ENCODE data around the gene LHFPL3.

Gene LHFPL3

DNA sequence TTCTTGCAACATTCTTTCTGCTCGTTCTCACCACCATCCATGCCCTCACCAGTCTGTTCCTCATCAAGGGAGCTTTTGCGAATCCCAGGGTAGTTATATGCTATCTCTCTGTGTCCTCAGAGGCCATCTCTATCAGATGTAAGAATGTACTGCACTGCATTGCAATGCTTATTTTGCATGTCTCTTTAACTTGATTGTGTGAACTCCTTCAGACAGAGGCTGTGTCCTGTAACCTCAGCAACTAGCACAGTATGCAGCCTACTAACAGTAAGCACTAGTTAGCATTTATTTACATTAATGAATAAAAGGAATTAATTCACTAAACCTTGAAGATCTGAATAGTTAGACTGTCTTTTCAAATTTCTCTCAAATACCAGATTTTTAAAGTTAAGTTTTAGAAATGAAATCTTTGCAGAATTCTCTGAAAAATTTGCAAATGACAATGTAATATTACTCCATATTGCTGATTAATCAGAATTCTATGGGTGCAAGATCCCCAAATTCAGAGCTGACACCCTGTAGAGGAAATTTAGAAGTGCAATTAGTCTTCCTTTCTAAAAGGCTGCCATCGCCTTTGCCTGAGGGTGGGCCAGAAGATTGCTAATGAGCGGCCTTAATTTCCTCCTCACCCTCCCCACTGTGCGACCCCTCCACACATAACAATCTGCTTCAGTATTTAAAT lies 10.3 kb upstream of the LHFPL3 start:
- Histone ChIP-seq H3K27me3 (no peaks in the 10 kb centered on the region), H3K36me3 (no peaks in the 10 kb centered on the region), H3K9ac (no peak overlapping the region), H3K9me3 (peaks cover 15% of the 10 kb centered on the region), H3K4me3 (no peak overlapping the region), H3K27ac (no peak overlapping the region), H4K20me1 (no peaks in the 10 kb centered on the region), H3K4me1 (no peaks in the 10 kb centered on the region), H3K4me2 (no peak overlapping the region)
- no peak for TF ChIP-seq Cebpa-rat (IDR thresholded peaks at IDR 0.05)

DNA sequence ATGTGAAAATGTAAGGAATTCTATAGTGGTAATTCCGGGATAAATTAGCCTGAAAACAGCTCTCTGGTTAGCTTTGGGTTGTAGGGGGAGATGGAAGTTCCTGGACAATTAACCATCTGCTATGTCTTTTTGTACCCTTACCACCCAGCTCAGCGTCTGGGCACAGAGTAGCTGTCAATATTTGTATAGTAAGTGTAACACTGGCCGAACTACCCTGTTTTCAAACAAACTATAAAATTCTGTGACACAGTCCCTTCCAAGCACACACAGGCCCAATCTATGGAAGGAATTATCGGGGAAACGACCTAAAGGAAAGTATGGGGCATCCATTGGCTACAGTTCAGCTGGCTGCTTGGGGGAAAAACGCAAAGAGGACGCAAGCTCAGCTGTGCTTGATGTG lies 869 bp upstream of the LHFPL3 start:
- Histone ChIP-seq H3K4me3 (no peak overlapping the region), H3K4me1 (no peaks in the 10 kb centered on the region), H3K27me3 (no peaks in the 10 kb centered on the region), H3K9me3 (peaks cover 19% of the 10 kb centered on the region), H3K4me2 (no peak overlapping the region), H3K27ac (no peak overlapping the region), H3K9ac (no peak overlapping the region), H4K20me1 (no peaks in the 10 kb centered on the region), H3K36me3 (no peaks in the 10 kb centered on the region)
- TF ChIP-seq Cebpa-rat (IDR thresholded peaks at IDR 0.05), result no peak

DNA sequence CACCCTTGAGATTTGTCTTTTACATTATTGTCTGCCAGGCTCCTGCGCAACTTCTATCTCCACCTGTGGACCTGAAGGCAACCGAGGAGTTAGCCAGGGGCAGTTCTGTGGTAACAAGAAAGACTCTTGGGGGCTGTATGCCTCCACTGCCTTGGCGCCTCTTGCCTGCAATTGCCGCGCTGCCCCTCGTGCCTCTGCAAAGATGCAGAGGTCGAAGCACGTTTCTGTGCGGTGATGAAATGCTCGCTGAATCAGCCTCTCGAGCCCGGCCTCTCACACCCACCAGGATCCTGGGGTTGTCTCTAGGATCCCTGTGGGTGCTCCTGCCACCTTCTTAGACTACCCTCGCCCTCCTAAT lies 486 bp upstream of the LHFPL3 start:
- Histone ChIP-seq H3K9ac (no peak overlapping the region), H3K4me1 (no peaks in the 10 kb centered on the region), H3K4me3 (no peak overlapping the region), H3K27ac (no peak overlapping the region), H3K4me2 (no peak overlapping the region), H3K36me3 (no peaks in the 10 kb centered on the region), H3K9me3 (peaks cover 19% of the 10 kb centered on the region), H3K27me3 (no peaks in the 10 kb centered on the region), H4K20me1 (no peaks in the 10 kb centered on the region)
- no peak for TF ChIP-seq Cebpa-rat (IDR thresholded peaks at IDR 0.05)

DNA sequence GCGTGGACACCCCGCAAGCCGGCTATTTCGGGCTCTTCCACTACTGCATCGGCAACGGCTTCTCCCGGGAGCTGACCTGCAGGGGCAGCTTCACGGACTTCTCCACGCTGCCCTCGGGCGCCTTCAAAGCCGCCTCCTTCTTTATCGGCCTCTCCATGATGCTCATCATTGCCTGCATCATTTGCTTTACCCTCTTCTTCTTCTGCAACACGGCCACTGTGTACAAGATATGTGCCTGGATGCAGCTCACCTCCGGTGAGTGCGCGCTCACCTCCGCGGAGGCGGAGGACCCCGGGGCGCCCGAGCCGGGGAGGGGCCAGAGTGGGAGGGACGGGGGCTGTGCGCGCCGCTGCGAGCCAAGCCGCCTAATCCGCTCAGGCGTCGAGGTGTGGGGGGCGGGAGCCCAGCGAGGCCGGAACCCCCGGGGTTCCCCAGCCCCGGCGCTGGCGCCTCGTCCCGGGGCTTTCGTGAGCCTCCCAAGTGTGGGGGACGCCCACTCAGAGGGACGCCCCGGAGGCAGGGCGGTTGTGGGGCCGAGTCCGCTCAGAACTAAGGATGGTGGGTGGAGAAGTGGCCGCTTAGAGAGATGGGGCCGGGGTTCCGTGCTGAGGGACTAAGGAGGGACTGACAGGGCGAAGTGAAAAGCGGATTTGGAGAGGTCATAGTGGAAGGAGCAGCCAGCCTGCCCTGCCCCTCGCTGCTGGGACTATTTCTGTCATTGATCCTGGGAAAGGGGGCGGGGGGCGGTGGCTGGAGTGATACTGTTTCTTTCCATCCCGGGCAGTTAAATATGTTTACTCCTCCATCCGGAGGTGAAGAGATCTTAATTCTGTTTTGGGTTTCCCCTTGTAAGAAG lies 795 bp downstream of the LHFPL3 start:
- Histone ChIP-seq H3K9me3 (peaks cover 19% of the 10 kb centered on the region), H4K20me1 (no peaks in the 10 kb centered on the region), H3K9ac (no peak overlapping the region), H3K36me3 (no peaks in the 10 kb centered on the region), H3K4me1 (no peaks in the 10 kb centered on the region), H3K4me2 (no peak overlapping the region), H3K27me3 (no peaks in the 10 kb centered on the region), H3K4me3 (no peak overlapping the region), H3K27ac (no peak overlapping the region)
- no peak for TF ChIP-seq Cebpa-rat (IDR thresholded peaks at IDR 0.05)

DNA sequence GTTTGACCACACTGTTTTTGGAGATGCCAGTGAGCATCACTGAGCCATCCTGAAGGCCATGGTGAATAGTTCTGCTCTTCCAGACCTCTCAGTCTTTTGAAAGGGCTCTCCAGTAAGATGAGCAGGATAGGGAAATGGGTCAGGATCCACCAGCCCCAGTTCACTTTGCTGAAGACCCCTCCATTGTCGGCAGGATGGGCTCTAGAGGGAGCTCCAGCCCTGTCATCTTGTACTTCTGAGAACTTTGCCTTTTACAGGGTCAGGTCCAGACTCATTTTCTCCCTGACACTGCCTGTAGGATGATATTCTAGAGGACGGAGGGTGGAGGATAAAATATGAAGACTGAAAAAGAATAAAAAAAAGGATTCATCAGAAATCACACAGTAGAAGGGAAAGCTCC lies 13.1 kb downstream of the LHFPL3 start:
- Histone ChIP-seq H3K4me3 (no peak overlapping the region), H3K27ac (no peak overlapping the region), H3K9me3 (no peaks in the 10 kb centered on the region), H4K20me1 (no peaks in the 10 kb centered on the region), H3K27me3 (no peaks in the 10 kb centered on the region), H3K4me1 (no peaks in the 10 kb centered on the region), H3K36me3 (no peaks in the 10 kb centered on the region), H3K4me2 (no peak overlapping the region), H3K9ac (no peak overlapping the region)
- no peak for TF ChIP-seq Cebpa-rat (IDR thresholded peaks at IDR 0.05)

DNA sequence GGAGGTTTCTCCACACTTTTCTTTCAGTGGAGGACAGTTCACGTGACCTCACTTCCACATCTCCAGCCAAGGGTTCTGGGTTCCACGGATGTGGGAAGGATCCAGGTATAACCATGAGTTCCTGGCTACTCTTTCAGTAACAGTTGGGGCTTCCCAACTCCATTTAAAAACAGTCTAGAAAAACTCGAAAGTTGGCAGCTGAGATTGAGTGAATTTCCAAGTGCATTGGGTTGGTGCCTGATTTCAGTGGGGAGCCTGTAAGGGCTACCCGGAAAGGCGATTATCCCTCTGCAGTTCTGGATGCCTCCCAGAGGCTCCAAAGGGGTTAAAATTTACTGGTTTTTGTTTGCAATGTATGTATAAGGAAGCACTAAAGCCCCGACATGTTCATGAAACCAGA lies 24.3 kb downstream of the LHFPL3 start:
- no peak overlapping the region for H3K9ac ChIP-seq
- H3K4me1 ChIP-seq, result no peaks in the 10 kb centered on the region
- H3K27ac ChIP-seq, result no peak overlapping the region
- no peak for TF ChIP-seq Cebpa-rat (IDR thresholded peaks at IDR 0.05)
- H3K4me2 ChIP-seq, result no peak overlapping the region
- H3K4me3 ChIP-seq, result no peak overlapping the region
- no peaks in the 10 kb centered on the region for H3K9me3 ChIP-seq
- H3K27me3 ChIP-seq, result no peaks in the 10 kb centered on the region
- no peaks in the 10 kb centered on the region for H4K20me1 ChIP-seq
- H3K36me3 ChIP-seq, result no peaks in the 10 kb centered on the region

DNA sequence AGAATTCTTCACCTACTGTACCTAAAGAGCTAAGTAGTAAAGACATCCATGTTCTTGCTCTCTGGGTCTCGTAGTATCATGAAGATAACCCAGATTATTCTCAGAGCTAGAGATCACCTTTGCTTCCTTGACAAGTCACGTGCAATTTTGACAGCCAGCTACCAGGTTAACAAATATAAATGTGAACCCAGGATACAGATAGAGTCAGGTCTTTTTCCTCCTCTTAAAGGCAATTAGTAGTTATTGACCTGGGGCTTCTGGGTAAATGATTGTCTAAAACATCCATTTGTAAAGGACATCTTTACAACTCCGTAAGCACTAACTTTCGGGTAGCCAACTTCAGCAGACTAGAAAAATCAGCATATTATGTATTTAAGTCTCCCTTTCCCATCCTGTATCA lies 28.8 kb downstream of the LHFPL3 start:
- Histone ChIP-seq H3K4me1 (no peaks in the 10 kb centered on the region), H3K4me3 (no peak overlapping the region), H3K27me3 (no peaks in the 10 kb centered on the region), H4K20me1 (no peaks in the 10 kb centered on the region), H3K4me2 (no peak overlapping the region), H3K9ac (no peak overlapping the region), H3K27ac (no peak overlapping the region), H3K9me3 (no peaks in the 10 kb centered on the region), H3K36me3 (no peaks in the 10 kb centered on the region)
- no peak for TF ChIP-seq Cebpa-rat (IDR thresholded peaks at IDR 0.05)

DNA sequence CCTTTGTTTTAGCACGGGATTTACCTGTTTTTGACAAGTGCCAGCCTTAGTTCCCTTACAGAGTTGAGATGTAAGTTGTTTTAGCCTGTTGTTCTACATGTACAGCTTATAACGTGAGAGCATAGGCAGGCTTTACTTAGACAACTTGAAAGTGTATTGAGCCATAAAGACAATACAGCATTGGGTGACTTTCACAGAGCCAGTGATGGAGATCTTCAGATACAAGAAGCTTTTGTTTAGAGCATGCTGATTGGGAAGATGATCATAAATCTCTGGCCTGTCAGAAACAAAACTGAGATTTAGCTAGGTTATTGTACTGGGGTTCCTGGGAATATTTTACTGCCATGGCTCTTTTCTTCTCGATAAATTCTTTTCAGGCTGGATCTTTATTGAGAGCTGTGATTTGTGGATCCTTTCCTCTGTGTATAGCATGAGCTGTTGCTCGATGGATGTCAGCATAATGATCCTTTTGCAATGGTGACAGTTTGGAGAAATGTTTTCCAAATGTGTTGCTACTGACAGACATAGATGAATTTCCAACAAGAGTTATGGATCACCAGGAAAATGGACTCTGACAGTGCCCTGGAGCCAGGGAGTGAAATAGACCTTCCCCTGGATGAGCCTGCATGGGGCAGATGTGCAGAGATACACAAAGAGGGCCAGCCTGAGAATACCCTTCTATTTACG lies 30.2 kb downstream of the LHFPL3 start:
- Histone ChIP-seq H3K9me3 (no peaks in the 10 kb centered on the region), H4K20me1 (no peaks in the 10 kb centered on the region), H3K4me2 (no peak overlapping the region), H3K4me3 (no peak overlapping the region), H3K9ac (no peak overlapping the region), H3K27ac (no peak overlapping the region), H3K4me1 (no peaks in the 10 kb centered on the region), H3K27me3 (no peaks in the 10 kb centered on the region), H3K36me3 (no peaks in the 10 kb centered on the region)
- TF ChIP-seq Cebpa-rat (IDR thresholded peaks at IDR 0.05), result no peak

DNA sequence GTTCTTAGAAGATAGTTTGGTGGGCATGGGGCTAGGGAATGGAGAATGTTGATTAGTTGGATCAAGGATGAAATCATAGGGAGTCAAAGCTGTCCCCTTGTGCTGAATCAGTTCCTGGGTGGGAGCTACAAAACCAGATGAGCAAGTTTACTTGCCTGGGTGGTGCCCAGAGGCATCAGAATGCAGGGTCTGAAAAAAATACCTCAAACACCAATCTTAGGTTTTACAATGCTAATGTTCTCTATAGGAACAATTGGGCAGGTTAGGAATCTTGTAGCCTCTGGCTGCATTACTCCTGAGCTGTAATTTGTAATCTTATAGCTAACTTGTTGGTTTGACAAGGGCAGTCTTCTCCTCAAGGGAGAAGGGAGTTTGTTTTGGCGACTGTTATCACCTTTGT lies 34.4 kb downstream of the LHFPL3 start:
- Histone ChIP-seq H3K4me3 (no peak overlapping the region), H3K9ac (no peak overlapping the region), H3K27ac (no peak overlapping the region), H3K4me1 (no peaks in the 10 kb centered on the region), H4K20me1 (no peaks in the 10 kb centered on the region), H3K4me2 (no peak overlapping the region), H3K27me3 (no peaks in the 10 kb centered on the region), H3K9me3 (no peaks in the 10 kb centered on the region), H3K36me3 (no peaks in the 10 kb centered on the region)
- TF ChIP-seq Cebpa-rat (IDR thresholded peaks at IDR 0.05), result no peak

DNA sequence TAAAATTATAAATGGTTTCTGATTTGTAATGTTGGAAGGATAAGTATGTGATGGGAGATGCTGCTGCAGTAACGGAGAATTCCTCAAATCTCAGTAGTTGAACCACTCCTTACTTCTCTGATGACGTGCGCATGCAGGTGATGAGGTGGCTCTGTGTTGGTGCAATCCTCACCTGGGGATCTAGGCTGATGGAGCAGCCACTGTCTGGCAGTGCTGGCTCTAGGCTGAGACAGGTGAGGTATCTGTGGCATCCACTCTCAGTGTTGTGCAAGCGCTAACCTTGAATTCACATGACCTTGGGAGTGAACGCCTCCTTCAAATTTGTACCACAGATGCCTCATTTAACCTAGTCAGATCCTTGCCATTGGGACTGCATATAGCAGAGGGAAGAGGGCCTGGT lies 35.0 kb downstream of the LHFPL3 start:
- no peak overlapping the region for H3K4me2 ChIP-seq
- H3K27me3 ChIP-seq, result no peaks in the 10 kb centered on the region
- no peak overlapping the region for H3K4me3 ChIP-seq
- no peaks in the 10 kb centered on the region for H3K36me3 ChIP-seq
- no peak overlapping the region for H3K9ac ChIP-seq
- no peak for TF ChIP-seq Cebpa-rat (IDR thresholded peaks at IDR 0.05)
- H3K9me3 ChIP-seq, result no peaks in the 10 kb centered on the region
- no peak overlapping the region for H3K27ac ChIP-seq
- H3K4me1 ChIP-seq, result no peaks in the 10 kb centered on the region
- no peaks in the 10 kb centered on the region for H4K20me1 ChIP-seq

Measured in BLaER1 (cell line).